Measurements from ENCODE around the gene ATP8A2.

DNA sequence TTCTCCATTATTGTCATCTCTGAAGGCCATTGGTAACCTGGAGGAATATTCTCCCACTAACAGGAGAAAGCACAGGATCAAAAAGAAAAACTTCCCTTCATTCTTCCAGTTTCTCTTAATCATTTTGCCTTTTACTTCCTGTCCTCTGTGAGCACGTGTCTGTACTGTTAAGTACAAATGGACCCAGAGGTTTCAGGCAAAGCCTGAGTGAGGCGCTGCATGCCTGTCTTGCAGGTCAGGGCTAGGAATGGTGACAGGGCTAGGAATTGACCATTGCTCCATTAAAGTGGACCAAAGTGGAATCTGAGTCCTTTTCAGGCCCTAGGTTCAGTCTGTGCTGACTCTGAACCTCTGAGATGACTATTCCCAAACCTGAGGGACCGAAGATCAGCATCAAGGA is 353.3 kb downstream of the ATP8A2 start:
- TF ChIP-seq POLR2A (IDR thresholded peaks at IDR 0.05): no peak
- TF ChIP-seq, protein P1, sequence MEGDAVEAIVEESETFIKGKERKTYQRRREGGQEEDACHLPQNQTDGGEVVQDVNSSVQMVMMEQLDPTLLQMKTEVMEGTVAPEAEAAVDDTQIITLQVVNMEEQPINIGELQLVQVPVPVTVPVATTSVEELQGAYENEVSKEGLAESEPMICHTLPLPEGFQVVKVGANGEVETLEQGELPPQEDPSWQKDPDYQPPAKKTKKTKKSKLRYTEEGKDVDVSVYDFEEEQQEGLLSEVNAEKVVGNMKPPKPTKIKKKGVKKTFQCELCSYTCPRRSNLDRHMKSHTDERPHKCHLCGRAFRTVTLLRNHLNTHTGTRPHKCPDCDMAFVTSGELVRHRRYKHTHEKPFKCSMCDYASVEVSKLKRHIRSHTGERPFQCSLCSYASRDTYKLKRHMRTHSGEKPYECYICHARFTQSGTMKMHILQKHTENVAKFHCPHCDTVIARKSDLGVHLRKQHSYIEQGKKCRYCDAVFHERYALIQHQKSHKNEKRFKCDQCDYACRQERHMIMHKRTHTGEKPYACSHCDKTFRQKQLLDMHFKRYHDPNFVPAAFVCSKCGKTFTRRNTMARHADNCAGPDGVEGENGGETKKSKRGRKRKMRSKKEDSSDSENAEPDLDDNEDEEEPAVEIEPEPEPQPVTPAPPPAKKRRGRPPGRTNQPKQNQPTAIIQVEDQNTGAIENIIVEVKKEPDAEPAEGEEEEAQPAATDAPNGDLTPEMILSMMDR (IDR thresholded peaks at IDR 0.05): no peak
- TF ChIP-seq EP300 (IDR thresholded peaks at IDR 0.05): no peak
